HepG2 (cell line): ENCODE measurements around the gene ENTREP3.

Experiments
- CTCF ChIP-seq: sonication (generic); formaldehyde crosslinking; IDR thresholded peaks from 2 replicates; pipeline ENCODE4 v1.5.0; 2020; ENCODE audit warnings: mild to moderate bottlenecking, missing genetic modification reagents, moderate library complexity
- DBP ChIP-seq: sonication (generic); formaldehyde crosslinking; IDR thresholded peaks from 2 replicates; pipeline ENCODE4 v1.4.0; 2020; ENCODE audit warnings: missing genetic modification reagents; ENCODE audit errors: not compliant biosample characterization
- ETS1 ChIP-seq: sonication (generic); formaldehyde crosslinking; IDR thresholded peaks from 2 replicates; pipeline ENCODE4 v1.4.0; 2020; ENCODE audit warnings: missing genetic modification reagents
- EZH2 ChIP-seq: conservative IDR thresholded peaks from 2 replicates; pipeline ENCODE4 v1.6.1; 2012; ENCODE audit warnings: mild to moderate bottlenecking, low read depth, low read length, moderate library complexity
- FIP1L1 ChIP-seq: fragments of 200-400 bp; formaldehyde crosslinking; IDR thresholded peaks from 2 replicates; pipeline ENCODE4 v1.6.1; 2018; ENCODE audit warnings: low read depth, mild to moderate bottlenecking, low read length, moderate library complexity, borderline replicate concordance; ENCODE audit not compliant: insufficient read depth
- NR1H2 ChIP-seq: sonication (generic); formaldehyde crosslinking; IDR thresholded peaks from 2 replicates; pipeline ENCODE4 v1.8.1; 2022; ENCODE audit warnings: low read depth, missing genetic modification reagents, borderline replicate concordance
- SMAD1 ChIP-seq: sonication (generic); formaldehyde crosslinking; IDR thresholded peaks from 2 replicates; pipeline ENCODE4 v1.4.0; 2020; ENCODE audit warnings: missing genetic modification reagents, low read depth, mild to moderate bottlenecking, borderline replicate concordance
- SMC3 ChIP-seq: IDR thresholded peaks from 2 replicates; pipeline ENCODE4 v1.6.1; 2011; ENCODE audit warnings: low read length, improper control_type of control experiment
- ZKSCAN8 ChIP-seq: IDR thresholded peaks from 2 replicates; pipeline ENCODE4 v1.6.1; 2016; ENCODE audit warnings: borderline replicate concordance, missing genetic modification reagents, missing compliant biosample characterization
- ZNF629 ChIP-seq: sonication (generic); formaldehyde crosslinking; conservative IDR thresholded peaks from 2 replicates; pipeline ENCODE4 v1.5.0; 2020; ENCODE audit warnings: missing genetic modification reagents

- TF ChIP-seq FIP1L1 (no peak), ZKSCAN8 (CRISPR knock-in tag) (no peak), CTCF (CRISPR knock-in tag) (no peak), SMC3 (no peak), ETS1 (CRISPR knock-in tag) (no peak), ZNF629 (no peak), SMAD1 (no peak), NR1H2 (CRISPR knock-in tag) (no peak), DBP (CRISPR knock-in tag) (no peak), EZH2 (no peak)
These were observed 17.4 kb upstream of the ENTREP3 start for GRCh38 chr1:155272466-155273342.
